ENCODE results near the gene ATP13A3.
"Not testable (repeated sequence)": the region's sequence is repeated elsewhere in the genome, so short reads cannot be mapped to it uniquely, and the experiment has no call there.

Gene ATP13A3

GRCh38 chr3:194486540-194487288, at the start of gene ATP13A3:
Gene ATP13A3 (minus strand): TSS chr3:194487002. CDS start chr3:194462190, 24,812 bp downstream.
- DNase-seq = peak; percentile 64

- not testable (repeated sequence) for DNase-seq
Observed at GRCh38 chr3:194535199-194535598, 48.4 kb upstream of the ATP13A3 start.

DNA sequence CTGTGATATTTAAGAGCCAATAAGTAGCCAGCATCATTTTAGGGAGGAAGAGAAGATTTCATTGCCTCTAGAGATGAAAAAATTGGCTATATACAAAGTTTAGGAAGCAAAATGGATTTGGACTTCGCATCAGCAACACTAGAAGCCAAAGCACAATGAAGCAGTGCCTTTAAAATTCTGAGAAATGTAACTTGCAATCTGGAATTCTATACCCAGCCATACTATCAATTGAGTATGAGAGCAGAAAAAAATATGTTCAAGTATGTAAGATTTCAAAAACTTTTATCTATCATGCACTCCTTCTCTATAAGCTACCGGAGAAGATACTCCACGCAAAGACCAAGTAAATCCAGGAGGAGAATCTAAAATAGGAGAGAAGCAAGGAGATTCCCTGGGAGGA, 47.4 kb upstream of the ATP13A3 start:
- DNase-seq = no peak

GRCh38 chr3:194532591-194532990, 45.8 kb upstream of the ATP13A3 start:
- DNase-seq = no peak

DNA sequence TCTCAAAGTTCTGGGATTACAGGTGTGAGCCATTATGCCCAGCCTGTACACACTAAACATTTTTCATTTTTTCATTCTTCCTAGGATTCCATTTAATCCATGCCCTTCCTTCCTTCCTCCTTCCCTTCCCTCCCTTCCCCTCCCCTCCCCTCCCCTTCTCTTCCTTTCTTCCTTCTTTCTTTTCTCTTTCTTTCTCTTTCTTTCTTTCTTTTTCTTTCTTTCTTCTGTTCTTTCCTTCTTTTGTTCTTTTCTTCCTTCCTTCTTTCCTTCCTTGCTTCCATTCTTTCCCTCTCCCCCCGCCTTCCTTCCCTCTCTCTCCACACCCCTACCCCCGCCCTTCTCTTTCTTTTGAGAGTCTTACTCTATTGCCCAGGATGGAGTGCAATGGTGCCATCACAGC, 40.9 kb upstream of the ATP13A3 start:
- no peak for DNase-seq

- no peak for DNase-seq
Observed at GRCh38 chr3:194526164-194526563, 39.4 kb upstream of the ATP13A3 start.

- DNase-seq = no peak
Observed at GRCh38 chr3:194522579-194523046, 35.8 kb upstream of the ATP13A3 start.

DNA sequence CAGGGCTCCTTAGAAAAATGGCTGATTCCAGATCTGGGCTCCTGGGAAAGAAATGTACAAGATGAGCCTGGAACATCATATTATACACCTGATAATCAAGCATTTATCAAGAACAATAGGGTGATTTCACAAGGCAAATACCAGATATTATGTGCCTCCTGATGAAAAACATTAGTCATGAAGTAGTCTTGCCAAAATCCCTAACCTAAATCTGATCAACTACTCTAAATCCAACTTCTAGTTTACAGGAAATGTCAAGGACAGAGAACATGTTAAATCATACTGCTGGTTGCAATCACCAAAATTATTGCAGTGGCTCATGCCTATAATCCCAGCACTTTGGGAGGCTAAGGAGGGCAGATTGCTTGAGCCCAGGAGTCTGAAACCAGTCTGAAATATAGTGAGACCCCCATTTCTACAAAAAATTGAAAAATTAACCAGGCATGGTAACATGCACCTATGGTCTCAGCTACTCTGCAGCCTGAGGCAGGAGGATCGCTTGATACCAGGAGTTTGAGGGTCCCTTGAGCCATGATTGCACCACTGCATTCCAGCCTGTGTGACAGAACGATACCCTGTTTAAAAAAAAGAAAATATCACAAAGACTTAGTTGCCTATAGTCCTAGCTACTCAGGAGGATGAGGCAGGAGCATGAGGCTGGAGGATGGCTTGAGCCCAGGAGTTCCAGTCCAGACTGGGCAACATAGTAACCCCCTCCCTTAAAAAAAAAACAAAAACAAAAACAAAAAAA, 34.9 kb upstream of the ATP13A3 start:
- no peak for DNase-seq

GRCh38 chr3:194520682-194521162, 33.9 kb upstream of the ATP13A3 start:
- not testable (repeated sequence) for DNase-seq

GRCh38 chr3:194520201-194520600, 33.4 kb upstream of the ATP13A3 start:
- peak; percentile 3 for DNase-seq

DNA sequence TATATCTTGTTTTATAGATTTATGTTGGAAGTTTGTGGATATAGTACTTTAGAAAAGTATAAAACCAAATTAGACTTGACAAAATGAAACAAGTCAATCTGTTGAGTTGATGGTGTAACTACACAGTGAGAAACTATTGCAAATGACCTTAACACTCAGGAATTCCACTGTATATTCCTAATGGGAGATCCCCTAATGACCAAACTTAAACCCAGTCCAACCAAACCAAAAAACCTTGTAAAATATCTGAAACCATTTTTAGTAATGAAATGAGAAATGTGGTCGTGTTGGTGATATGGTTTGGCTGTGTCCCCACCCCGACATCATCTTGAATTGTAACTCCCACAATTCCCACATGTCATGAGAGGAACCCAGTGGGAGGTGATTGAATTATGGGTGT, 31.9 kb upstream of the ATP13A3 start:
- no peak for DNase-seq

GRCh38 chr3:194517333-194517732, 30.5 kb upstream of the ATP13A3 start:
- DNase-seq = no peak

DNA sequence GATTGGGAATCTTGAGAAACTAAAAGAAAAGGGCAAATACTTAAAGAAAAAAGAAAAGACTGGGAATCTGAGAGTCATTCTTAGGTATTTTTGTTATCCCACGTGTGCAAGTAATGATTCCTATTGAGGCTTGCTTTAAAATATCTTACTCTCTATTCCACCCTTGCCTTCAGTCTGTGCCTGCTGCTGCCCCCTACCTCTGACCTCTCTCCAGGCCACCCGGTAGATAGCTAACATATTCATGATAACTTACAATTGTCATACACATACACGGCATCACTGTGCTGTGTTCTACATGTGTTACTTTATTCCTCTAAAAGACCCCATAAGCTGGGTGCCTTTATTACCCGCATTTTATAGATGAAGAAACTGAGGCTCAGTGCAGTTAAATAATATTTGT, 27.8 kb upstream of the ATP13A3 start:
- DNase-seq = no peak

DNA sequence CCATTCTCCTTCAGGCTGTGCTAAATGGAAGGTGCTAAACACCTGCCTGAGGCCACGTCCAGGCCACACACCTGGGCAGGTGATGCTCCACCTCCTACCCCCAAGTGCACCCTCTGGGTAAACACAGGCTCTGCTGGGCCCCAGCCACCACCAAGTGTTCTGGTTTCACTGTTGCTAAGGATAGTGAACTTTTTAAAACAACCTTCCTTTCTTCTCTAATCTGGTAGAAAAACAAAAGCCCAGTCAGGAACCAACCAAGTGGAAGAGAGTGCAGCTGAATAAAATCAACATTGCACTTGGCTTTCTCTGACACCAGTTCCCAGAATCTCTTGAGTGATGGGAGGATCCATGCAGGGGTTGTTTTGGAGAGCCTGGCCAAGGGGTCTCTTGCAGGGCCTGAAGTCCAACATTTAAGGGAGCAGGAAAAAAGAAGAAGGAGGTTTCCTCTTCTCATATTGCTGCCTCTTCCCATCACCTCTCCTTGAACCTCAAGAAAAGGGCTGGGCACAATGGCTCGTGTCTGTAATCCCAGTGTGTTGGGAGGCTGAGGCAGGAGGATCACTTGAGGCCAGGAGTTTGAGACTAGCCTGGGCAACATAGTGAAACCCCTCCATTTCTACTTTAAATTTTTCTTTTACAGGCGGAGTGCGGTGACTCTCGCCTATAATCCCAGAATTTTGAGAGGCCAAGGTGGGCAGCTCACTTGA, 26.2 kb upstream of the ATP13A3 start:
- no peak for DNase-seq

GRCh38 chr3:194508491-194509453, 22.0 kb upstream of the ATP13A3 start:
- DNase-seq = no peak

DNA sequence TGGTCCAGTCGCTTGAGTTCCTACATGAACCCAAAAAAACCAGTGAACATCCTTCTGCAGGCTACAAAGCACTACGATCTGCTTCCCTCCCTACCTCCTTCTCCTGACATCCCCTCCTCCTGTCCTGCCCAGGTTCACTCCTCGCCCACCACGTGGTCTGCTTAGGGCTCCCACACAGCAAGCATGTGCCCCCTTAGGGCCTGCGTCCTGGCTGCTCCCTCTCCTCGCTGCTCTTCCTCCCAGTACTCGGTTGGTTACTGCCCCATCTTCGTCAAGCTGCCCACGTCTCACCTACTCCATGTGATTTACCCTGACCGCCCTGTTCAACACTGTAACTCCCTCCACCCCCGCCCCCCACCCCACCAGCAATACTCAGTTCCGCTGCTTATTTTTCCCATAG, 20.8 kb upstream of the ATP13A3 start:
- no peak for DNase-seq

- DNase-seq = no peak
Observed at GRCh38 chr3:194505791-194506415, 19.1 kb upstream of the ATP13A3 start.

DNA sequence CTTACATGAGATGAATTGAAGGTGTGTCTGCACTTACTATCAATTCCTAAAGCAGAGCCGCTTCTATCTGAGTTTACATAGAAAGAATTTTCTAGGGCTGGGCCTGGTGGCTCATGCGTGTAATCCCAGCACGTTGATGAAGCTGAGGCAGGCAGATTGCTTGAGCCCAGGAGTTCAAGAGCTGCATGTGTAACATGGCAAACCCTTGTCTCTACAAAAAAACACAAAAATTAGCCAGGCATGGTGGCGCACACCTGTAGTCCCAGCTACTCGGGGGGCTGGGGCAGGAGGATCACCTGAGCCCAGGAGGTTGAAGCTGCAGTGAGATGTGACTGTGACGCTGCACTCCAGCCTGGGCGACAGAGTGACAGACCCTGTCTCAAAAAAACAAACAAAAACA, 18.1 kb upstream of the ATP13A3 start:
- DNase-seq = no peak

GRCh38 chr3:194504146-194504545, 17.3 kb upstream of the ATP13A3 start:
- DNase-seq = no peak

DNA sequence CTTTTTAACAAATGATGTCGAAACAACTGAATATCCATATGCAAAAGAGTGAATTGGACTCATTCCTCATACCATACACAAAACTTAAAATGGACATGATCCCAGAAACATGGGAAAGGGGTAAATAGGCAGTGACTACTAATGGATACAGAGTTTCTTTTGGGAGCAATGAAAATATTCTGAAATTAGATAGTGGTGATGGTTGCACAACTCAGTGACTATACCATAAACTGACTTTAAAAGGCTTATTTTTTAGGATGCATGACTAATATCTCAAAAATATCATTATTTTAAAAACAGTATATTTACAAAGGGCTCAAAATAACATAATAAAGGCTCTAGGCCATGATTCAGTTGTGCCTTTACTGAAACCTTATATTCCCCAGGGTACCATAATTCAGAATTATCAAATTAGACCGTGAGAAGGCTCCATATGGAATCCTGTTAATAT, 16.3 kb upstream of the ATP13A3 start:
- DNase-seq = peak; percentile 68

- DNase-seq = no peak
Observed at GRCh38 chr3:194500198-194500597, 13.4 kb upstream of the ATP13A3 start.

DNA sequence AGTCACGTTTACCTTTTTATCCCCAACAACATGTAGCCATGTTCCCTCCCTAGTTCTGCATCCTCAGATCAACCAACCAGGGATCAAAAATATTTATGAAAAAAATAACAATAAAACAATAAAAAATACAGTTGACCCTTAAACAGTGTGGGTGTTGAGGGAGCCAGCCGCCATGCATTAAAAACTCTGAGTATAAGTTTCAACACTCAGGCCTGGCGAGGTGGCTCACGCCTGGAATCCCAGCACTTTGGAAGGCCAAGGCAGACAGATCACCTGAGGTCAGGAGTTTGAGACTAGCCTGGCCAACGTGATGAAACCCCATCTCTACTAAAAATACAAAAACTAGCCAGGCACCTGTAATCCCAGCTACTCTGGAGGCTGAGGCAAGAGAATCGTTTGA, 12.7 kb upstream of the ATP13A3 start:
- not testable (repeated sequence) for DNase-seq

Data from NCI-H1694 (cell line).